Astrocyte (in vitro differentiated cells and primary cell): ENCODE results near the gene NME7. TPM values are rescaled to one million over a fixed set of nuclear protein-coding genes. Genes with fewer than 3 reads are reported as not detected.

Experiments used
- DNase-seq: peaks from one replicate; pipeline ENCODE4 v3.0.0-alpha.2; 2010; ENCODE audit warnings: low read depth
- FAIRE-seq: peaks from 2 replicates; lab custom pipeline; 2011; peaks lifted over from hg19 to GRCh38; lab: Jason Lieb, UNC
- H2AFZ ChIP-seq: 2 replicates; pipeline ENCODE4 v1.6.0; 2012; ENCODE audit warnings: low read depth, low read length, inconsistent platforms
- H3K27ac ChIP-seq: 2 replicates; pipeline ENCODE4 v1.5.1; 2011; ENCODE audit warnings: low read depth, low read length, inconsistent platforms
- H3K27me3 ChIP-seq: 2 replicates; pipeline ENCODE4 v1.6.0; 2011; ENCODE audit warnings: low read length, inconsistent platforms; ENCODE audit not compliant: insufficient read depth
- H3K36me3 ChIP-seq: 2 replicates; pipeline ENCODE4 v1.5.1; 2011; ENCODE audit warnings: low read length, inconsistent platforms; ENCODE audit not compliant: insufficient read depth
- H3K4me1 ChIP-seq: 2 replicates; pipeline ENCODE4 v1.5.1; 2011; ENCODE audit warnings: low read length, inconsistent platforms; ENCODE audit not compliant: insufficient read depth
- H3K4me2 ChIP-seq: 2 replicates; pipeline ENCODE4 v1.6.0; 2012; ENCODE audit warnings: low read length, inconsistent platforms
- H3K4me3 ChIP-seq: 2 replicates; pipeline ENCODE4 v1.5.1; 2011; ENCODE audit warnings: low read depth, mild to moderate bottlenecking, low read length, inconsistent platforms; ENCODE audit not compliant: insufficient read depth
- H3K79me2 ChIP-seq: 2 replicates; pipeline ENCODE4 v1.6.0; 2012; ENCODE audit warnings: mild to moderate bottlenecking, low read length, inconsistent platforms; ENCODE audit not compliant: insufficient read depth
- H3K9ac ChIP-seq: 2 replicates; pipeline ENCODE4 v1.6.0; 2012; ENCODE audit warnings: mild to moderate bottlenecking, low read length, inconsistent platforms
- H3K9me3 ChIP-seq: 2 replicates; pipeline ENCODE4 v1.5.1; 2012; ENCODE audit warnings: low read depth, mild to moderate bottlenecking, low read length, inconsistent platforms; ENCODE audit not compliant: insufficient read depth
- H4K20me1 ChIP-seq: 2 replicates; pipeline ENCODE4 v1.6.0; 2012; ENCODE audit warnings: low read length, inconsistent platforms; ENCODE audit not compliant: insufficient read depth
- H3K27ac Mint-ChIP-seq: one replicate; pipeline ENCODE4 v1.8.0; 2021; ENCODE audit warnings: mild to moderate bottlenecking, mixed read lengths; ENCODE audit not compliant: unreplicated experiment
- H3K27me3 Mint-ChIP-seq: one replicate; pipeline ENCODE4 v1.8.0; 2021; ENCODE audit warnings: low read depth, mixed read lengths; ENCODE audit not compliant: unreplicated experiment
- H3K36me3 Mint-ChIP-seq: one replicate; pipeline ENCODE4 v1.8.0; 2021; ENCODE audit warnings: low read depth, mixed read lengths; ENCODE audit not compliant: unreplicated experiment
- H3K4me1 Mint-ChIP-seq: one replicate; pipeline ENCODE4 v1.8.0; 2021; ENCODE audit warnings: low read depth, mixed read lengths; ENCODE audit not compliant: unreplicated experiment
- H3K4me3 Mint-ChIP-seq: one replicate; pipeline ENCODE4 v1.8.0; 2021; ENCODE audit warnings: mild to moderate bottlenecking, moderate library complexity, mixed read lengths; ENCODE audit not compliant: unreplicated experiment
- H3K9me3 Mint-ChIP-seq: one replicate; pipeline ENCODE4 v1.8.0; 2021; ENCODE audit warnings: mild to moderate bottlenecking, mixed read lengths; ENCODE audit not compliant: unreplicated experiment
- CTCF ChIP-seq: IDR thresholded peaks from 2 replicates; pipeline ENCODE4 v1.5.1; 2011; ENCODE audit warnings: low read depth, mild to moderate bottlenecking, inconsistent platforms, low read length, moderate library complexity; ENCODE audit not compliant: insufficient read depth
- EZH2 ChIP-seq: IDR thresholded peaks from 2 replicates; pipeline ENCODE4 v1.6.1; 2012; ENCODE audit warnings: mild to moderate bottlenecking, low read length, inconsistent platforms; ENCODE audit not compliant: insufficient read depth
- total RNA-seq: library from RNA; stranded (reverse); gene quantifications from 2 replicates; pipeline ENCODE4 v1.2.1, GENCODE V29; 2021

The NME7 gene
- total RNA-seq, 1 donor from 2014 or later, result 21.2 TPM

GRCh38 chr1:169090900-169091311 lies 276.7 kb downstream of the NME7 start:
- Histone ChIP-seq H3K4me2 (no peak overlapping the region), H3K4me3 (no peak overlapping the region), H3K9ac (no peak overlapping the region), H3K27me3 (no peaks in the 10 kb centered on the region), H3K4me1 (no peaks in the 10 kb centered on the region), H2AFZ (no peak overlapping the region), H3K79me2 (no peaks in the 10 kb centered on the region), H3K9me3 (no peaks in the 10 kb centered on the region), H3K36me3 (no peaks in the 10 kb centered on the region), H3K27ac (no peak overlapping the region), H4K20me1 (no peaks in the 10 kb centered on the region)
- DNase-seq (no peak), FAIRE-seq (no peak)
- Mint-ChIP-seq H3K36me3 (no peaks in the 10 kb centered on the region), H3K4me3 (no peak overlapping the region), H3K27me3 (peaks cover 2% of the 10 kb centered on the region), H3K27ac (peak overlapping the region; percentile 20), H3K9me3 (no peaks in the 10 kb centered on the region), H3K4me1 (peaks cover 8% of the 10 kb centered on the region)
- TF ChIP-seq CTCF, result no peak
- TF ChIP-seq EZH2, result no peak

- H3K4me3 ChIP-seq, result no peak overlapping the region
- no peak overlapping the region for H3K27ac ChIP-seq
- Mint-ChIP-seq H3K27me3 (peaks cover 2% of the 10 kb centered on the region), H3K4me1 (peaks cover 8% of the 10 kb centered on the region), H3K9me3 (no peaks in the 10 kb centered on the region), H3K4me3 (no peak overlapping the region), H3K36me3 (no peaks in the 10 kb centered on the region), H3K27ac (no peak overlapping the region)
- DNase-seq (no peak), FAIRE-seq (no peak)
- H3K27me3 ChIP-seq, result no peaks in the 10 kb centered on the region
- no peaks in the 10 kb centered on the region for H3K4me1 ChIP-seq
- H3K4me2 ChIP-seq, result no peak overlapping the region
- no peaks in the 10 kb centered on the region for H3K36me3 ChIP-seq
- H3K9ac ChIP-seq, result no peak overlapping the region
- no peak for TF ChIP-seq EZH2
- no peaks in the 10 kb centered on the region for H3K9me3 ChIP-seq
- H3K79me2 ChIP-seq, result no peaks in the 10 kb centered on the region
- no peak overlapping the region for H2AFZ ChIP-seq
- H4K20me1 ChIP-seq, result no peaks in the 10 kb centered on the region
Measured at GRCh38 chr1:169090308-169090899, 277.2 kb downstream of the NME7 start.

DNA sequence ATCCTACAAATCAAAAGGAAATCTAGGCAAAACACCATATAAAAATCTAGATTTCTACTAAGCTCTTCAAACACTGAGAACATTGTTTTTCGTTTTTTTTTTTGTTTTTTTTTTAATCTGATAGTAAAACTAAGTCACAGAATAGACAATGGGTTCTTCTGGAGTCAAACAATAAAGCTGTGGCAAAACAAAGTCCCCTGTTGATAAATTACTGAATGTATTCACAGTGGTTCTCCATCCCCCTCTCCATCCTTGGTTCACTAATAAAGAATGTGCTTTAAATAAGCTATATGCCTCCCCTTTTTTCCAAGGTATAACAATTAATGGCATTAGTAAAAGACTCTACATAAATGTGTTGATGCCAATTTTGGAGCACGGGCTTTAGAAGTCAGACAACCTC lies 277.8 kb downstream of the NME7 start:
- no peaks in the 10 kb centered on the region for H3K9me3 Mint-ChIP-seq
- no peaks in the 10 kb centered on the region for H3K36me3 Mint-ChIP-seq
- no peak overlapping the region for H3K4me3 ChIP-seq

More for the DNA sequence above, 277.8 kb downstream of the NME7 start:
- Mint-ChIP-seq H3K27ac (no peak overlapping the region), H3K27me3 (peaks cover 2% of the 10 kb centered on the region), H3K4me3 (no peak overlapping the region), H3K4me1 (peaks cover 8% of the 10 kb centered on the region)
- Histone ChIP-seq H4K20me1 (no peaks in the 10 kb centered on the region), H3K79me2 (no peaks in the 10 kb centered on the region), H3K27ac (no peak overlapping the region), H2AFZ (no peak overlapping the region), H3K4me1 (no peaks in the 10 kb centered on the region), H3K4me2 (no peak overlapping the region), H3K36me3 (no peaks in the 10 kb centered on the region), H3K27me3 (no peaks in the 10 kb centered on the region), H3K9me3 (no peaks in the 10 kb centered on the region), H3K9ac (no peak overlapping the region)
- no peak for TF ChIP-seq EZH2
- no peak for TF ChIP-seq CTCF
- no peak for DNase-seq
- no peak for FAIRE-seq
